Measurements from ENCODE around the gene HRH1.
"Not testable (repeated sequence)": the region's sequence is repeated elsewhere in the genome, so short reads cannot be mapped to it uniquely, and the experiment has no call there.

HRH1 gene, protein sequence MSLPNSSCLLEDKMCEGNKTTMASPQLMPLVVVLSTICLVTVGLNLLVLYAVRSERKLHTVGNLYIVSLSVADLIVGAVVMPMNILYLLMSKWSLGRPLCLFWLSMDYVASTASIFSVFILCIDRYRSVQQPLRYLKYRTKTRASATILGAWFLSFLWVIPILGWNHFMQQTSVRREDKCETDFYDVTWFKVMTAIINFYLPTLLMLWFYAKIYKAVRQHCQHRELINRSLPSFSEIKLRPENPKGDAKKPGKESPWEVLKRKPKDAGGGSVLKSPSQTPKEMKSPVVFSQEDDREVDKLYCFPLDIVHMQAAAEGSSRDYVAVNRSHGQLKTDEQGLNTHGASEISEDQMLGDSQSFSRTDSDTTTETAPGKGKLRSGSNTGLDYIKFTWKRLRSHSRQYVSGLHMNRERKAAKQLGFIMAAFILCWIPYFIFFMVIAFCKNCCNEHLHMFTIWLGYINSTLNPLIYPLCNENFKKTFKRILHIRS

DNA sequence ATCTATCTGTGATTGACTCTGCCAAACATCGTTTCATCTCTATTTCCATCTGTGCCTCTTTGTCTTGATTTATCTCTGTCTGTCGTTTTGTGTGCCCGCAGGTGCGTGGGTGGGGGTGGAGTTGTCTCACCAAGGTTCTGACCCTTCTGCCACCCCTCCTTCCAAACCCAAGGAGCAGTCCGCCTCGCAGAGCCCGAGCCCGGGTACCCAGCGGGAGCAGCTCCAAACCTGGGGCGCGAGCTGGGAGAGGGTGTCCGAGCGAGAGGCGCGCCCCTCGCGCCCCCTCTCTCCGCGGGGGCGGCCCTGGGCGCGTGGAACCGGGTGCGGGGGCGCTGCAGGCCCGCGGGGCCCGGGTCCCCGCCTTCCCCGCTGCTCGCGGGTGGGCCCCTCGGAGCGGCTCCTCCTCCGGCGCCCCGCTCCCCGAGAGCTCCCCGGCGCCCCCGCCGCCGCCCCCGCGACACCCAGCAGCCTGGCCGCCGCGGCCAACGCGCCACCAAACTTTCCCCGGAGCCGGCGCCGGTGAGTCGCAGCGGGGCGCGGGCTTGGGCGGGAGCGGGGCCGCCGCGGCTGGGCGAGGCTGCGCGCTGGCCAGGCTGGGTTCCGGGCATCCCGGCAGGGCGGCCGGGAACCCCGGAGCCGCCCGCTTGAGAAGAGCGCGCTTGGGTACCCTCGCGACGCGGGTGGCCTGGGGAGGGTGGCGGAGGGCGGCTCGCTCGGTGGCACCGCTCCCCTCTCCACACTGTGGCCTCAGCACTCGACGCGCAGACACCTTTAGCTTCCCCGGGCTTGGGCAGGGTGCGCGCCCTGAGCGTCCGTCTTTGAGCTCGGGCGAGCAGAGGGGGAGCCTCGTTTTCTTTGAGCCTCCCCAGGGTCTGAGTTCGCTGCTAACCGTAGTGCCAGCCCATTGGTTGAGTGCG, at the start of gene HRH1:
Gene HRH1 (plus strand): TSS at position 458 of the 917 bp plus-strand sequence. CDS start 104,545 bp downstream, outside the sequence.
- DNase-seq (ENCODE audit: low spot score) (no peak), FAIRE-seq (no peak)

DNA sequence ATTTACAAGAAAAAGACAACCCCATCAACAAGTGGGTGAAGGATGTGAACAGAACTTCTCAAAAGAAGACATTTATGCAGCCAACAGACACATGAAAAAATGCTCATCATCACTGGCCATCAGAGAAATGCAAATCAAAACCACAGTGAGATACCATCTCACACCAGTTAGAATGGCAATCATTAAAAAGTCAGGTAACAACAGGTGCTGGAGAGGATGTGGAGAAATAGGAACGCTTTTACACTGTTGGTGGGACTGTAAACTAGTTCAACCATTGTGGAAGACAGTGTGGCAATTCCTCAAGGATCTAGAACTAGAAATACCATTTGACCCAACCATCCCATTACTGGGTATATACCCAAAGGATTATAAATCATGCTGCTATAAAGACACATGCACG, 41.0 kb upstream of the HRH1 start:
- FAIRE-seq, result not testable (repeated sequence)

DNA sequence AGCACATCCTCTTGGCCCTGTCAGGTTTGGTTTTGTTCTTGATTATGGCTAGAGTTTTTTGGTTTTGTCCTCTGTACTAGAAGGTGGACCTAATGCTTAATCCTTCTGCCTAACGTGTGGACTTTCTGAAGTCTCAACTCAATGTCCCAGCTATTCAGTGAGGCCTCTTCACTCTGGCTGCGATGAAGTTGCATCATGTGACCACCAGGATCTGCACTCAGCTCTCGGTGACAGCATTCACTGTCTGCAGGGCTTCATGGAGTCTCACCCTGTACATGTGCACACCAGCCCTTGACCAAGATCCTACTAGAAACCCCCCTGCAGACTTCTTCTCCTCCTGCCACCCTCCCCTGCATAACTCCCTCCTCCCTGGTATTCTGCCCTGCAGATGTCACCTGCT, 38.7 kb upstream of the HRH1 start:
- FAIRE-seq, result no peak
- no peak for DNase-seq (ENCODE audit: low spot score)

More for the DNA sequence above, 41.0 kb upstream of the HRH1 start:
- DNase-seq (ENCODE audit: low spot score), result not testable (repeated sequence)

DNA sequence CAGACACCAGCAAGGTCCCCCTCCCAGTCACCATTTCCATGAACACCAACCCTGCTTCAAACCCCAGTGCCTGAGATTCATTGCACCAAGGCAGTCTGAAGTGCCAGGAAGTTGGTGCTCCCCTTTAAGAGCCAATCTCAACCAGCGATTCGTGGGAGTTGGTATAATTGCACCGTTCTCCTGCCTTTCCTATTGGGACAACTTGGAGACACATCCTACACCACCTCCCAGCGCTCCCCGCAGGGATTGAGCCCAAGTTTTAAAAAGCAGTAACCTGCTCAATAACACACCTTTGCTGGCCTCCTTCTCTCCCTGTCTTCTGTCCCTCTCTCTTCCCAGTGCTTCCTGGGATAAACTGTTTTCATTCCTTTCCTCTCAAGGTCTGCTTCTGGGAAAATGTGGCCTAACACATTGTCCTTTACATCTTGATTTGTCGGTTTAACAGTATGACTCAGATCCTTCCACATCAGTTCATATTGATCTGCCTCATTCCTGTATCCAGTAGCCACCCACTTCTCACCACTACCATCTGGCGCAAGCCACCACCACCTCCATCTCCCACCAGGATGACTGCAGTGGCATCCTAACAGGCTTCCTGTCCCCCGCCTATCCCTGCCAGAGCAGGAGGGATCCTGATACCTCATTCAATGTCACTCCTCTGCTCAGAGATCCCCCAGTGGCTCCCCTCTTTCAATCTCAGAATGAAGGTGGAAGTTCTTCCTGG, 37.8 kb upstream of the HRH1 start:
- FAIRE-seq (no peak), DNase-seq (ENCODE audit: low spot score) (no peak)

DNA sequence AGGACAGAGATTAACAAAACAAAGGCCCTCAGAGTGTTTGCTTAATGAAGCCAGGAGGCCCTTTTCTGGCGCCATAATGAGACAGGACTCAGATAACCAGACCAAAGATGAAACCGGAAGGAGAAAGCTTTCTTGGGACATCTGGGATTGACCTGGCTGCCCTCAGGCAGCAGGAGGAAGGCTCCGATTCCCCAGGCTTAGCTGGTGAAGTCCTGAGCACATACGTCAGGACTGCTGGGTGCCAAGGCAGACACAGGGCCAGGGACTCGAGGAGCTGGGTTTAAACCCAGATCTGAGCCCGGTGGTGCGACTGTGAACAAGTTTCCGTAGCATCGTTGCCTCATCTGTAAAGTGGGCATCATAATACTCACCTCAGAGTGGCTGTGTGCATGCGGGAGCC, 36.7 kb upstream of the HRH1 start:
- FAIRE-seq, result no peak
- no peak for DNase-seq (ENCODE audit: low spot score)

DNA sequence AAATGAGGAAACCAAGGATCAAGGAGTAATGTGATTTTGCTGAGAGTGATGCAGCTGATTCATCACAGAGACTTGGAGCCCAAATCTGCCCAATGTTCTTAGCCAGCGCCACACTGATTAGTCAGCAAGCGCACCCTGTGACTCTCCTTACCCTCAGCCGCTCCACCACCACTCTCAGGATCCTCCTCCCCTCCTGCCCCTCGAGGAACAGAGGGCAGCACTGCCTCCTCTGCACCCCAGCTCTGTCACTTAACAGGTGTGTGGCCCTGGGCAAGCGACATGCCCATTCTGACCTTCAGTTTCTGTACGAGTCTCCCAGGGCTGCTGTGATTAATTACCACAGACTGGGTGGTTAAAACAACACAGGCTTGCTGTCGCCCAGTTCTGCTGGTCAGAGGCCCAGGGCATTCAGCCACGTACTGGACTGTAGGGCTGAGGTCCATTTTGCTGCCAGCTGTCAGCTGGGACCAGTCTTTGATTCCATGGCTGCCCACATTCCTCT, 36.1 kb upstream of the HRH1 start:
- FAIRE-seq (no peak), DNase-seq (ENCODE audit: low spot score) (peak; percentile 30)

DNA sequence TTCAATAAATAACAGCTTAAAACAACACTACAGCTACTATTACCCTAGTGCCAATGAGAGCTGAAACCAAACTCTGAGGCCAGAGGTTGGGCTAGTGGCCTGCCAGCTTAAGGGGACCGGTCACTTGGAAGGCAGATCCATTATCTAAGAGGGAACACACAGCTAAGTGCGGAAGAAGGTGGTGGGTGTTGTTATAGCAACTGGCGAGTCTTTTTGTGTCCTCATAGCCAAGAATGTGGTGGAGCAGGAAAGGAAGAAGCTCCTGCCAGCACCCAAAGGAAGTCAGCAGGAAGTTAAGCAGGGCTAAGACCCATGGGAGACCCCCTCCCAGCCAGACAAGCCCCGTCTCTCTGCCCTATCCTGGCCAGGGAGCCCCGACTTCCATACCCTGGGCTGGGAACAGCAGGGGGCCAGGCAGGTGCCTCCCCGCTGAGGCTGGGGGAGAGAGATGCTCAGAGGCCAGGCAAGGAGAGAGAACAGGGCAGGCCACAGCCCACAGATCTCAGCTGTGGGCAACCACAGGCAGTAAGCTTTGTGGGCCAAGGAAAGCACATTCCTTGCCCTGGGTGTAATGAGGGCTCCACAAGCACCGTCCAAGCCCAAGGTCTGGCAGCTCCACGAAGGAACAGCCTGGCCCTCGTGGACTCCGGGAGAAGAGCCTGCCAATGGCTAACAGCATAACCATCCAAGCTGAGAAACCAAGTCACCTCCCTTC, 34.0 kb upstream of the HRH1 start:
- DNase-seq (ENCODE audit: low spot score) (no peak), FAIRE-seq (no peak)

DNA sequence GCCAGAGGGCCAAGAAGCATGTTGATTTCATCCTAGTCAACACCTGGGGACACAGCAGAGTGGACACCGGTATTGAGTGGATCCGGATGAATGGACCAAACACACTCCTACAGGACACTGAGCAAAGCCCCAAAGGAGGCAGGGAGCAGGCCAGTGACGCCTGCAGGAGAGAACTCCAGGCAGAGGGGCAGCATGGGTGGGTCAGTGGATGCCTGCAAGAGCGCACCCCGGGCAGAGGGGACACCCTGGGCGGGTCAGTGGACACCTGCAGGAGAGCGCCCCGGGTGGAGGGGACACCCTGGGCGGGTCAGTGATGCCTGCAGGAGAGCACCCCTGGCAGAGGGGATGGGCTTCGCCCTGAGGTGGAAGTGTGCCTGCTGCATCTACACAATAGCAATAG, 27.6 kb upstream of the HRH1 start:
- FAIRE-seq (no peak), DNase-seq (ENCODE audit: low spot score) (no peak)

DNA sequence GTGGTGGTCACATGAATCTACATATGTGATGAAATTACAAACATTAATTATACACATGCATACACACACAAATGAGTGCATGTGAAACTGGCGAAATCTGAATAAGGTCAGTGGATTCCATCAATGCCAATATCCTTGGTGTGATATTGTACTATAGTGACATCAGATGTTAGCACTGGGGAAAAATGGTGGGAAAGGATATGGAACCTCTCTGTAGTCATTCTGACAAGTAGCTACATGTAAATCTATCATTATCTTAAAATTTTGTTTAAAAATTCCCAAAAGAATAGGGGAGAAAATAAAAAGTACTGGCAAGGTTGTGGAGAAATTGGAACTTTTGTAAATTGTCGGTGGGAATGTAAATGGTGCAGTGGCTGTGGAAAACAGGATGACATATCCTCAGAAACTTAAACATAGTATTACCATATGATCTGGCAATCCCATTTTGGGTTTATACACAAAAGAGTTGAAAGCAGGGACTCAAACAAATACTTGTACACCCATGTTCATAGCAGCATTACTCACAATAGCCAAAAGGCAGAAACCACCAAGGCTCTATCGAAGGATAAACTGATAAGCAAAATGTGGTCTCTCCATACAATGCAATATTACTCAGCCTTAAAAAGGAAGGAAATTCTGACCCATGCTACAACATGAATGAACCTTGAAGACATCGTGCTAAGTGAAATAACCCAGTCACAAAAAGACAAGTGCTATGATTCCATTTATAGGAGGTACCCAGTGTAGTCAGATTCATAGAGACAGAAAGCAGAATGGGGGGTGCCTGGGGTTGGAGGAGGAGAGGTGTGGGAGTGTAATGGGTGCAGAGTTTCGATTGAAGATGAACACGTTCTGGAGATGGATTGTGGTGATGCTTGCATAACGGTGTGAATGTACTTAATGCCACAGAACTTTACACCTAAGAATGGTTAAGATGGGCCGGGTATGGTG, 25.3 kb upstream of the HRH1 start:
- no peak for DNase-seq (ENCODE audit: low spot score)
- FAIRE-seq, result no peak

DNA sequence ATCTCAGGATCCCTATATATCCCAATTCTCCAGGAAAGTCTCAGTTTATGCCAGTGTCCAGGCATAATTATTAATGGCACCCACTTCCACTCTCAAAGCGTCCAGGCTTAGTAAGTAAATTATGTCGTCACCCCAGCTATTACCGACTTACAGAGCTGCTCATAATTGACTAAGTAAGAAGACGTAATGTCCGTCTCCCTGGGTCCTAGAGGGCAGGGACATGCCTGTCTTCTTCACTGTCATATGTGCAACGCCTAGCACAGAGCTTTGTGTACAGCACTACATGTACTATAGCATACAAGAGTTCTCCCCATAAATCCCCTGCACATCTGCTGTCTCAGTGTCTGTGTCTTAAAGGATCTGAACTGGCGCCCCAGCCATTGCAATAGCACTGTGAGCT, 23.9 kb upstream of the HRH1 start:
- FAIRE-seq, result no peak

DNA sequence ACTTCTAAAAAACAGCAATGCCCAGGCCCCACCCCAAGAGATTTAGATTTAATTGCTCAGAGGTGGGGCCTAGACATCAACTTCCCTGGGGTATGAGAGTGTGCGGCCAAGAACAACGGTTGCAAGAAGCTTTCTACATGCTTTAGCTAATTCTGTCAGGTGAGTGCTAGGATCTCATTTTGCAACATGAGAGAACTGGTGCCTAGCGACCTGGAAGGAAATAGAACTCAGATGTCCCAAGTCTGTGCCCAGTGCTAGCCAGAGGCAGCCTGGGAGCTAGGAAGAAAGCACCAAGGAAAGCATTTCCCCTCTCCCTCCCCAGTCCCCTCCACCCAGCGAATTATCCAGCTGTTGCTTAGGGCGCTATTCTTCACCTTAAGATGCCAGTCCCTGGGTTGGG, 22.9 kb upstream of the HRH1 start:
- FAIRE-seq (no peak), DNase-seq (ENCODE audit: low spot score) (no peak)

More for the DNA sequence above, 23.9 kb upstream of the HRH1 start:
- DNase-seq (ENCODE audit: low spot score), result no peak

DNA sequence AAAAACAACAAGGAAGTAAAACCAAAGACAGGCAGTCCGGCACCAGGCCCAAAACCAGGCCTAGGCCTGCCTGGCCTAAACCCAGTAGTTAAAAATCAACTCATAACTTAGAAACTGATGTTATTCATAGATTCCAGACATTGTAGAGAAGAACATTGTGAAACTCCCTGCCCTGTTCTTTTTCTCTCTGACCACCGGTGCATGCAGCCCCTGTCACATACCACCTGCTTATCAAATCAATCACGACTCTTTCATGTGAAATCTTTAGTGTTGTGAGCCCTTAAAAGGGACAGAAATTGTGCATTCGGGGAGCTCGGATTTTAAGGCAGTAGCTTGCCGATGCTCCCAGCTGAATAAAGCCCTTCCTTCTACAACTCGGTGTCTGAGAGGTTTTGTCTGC, 22.4 kb upstream of the HRH1 start:
- peak; percentile 54 for FAIRE-seq
- not testable (repeated sequence) for DNase-seq (ENCODE audit: low spot score)

DNA sequence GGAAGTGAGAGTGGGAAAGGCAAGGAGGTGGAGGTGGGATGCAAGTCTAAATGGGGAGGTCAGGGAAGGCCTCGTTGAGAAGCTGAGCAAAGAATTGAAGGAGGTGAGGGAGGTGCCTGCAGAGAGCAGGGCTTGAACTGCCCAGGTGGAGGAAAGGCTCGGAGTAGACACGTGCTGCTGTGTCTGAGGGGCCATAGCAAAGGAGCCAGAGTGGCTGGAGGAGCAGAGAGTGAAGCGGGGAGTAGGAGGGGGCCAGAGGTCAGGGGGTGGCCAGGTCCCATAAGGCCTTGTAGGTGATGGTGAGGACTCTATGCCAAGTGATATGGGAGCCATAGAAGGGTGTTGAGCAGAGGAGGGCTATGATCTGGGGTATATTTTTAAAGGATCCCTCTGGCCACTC, 21.4 kb upstream of the HRH1 start:
- no peak for DNase-seq (ENCODE audit: low spot score)
- FAIRE-seq, result no peak

DNA sequence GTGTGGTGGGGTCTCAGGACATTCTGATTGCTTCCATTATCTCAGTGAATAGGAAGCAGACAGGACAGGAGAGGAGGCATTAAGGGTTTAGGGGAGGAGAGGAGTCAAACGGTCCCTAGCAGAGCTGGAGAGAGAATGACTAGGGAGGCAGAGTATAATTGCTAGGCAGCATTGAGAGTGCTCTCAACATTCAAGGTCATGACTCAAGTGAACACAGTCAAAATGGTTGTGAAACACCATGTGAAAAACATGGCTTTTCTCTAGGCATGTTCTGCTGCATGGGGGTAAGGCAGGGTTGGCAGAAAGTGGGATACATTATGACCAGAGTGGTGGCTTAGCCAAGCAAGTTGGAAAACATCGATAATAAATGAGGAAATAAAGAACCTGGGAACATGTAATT, 19.5 kb upstream of the HRH1 start:
- FAIRE-seq, result no peak
- no peak for DNase-seq (ENCODE audit: low spot score)

DNA sequence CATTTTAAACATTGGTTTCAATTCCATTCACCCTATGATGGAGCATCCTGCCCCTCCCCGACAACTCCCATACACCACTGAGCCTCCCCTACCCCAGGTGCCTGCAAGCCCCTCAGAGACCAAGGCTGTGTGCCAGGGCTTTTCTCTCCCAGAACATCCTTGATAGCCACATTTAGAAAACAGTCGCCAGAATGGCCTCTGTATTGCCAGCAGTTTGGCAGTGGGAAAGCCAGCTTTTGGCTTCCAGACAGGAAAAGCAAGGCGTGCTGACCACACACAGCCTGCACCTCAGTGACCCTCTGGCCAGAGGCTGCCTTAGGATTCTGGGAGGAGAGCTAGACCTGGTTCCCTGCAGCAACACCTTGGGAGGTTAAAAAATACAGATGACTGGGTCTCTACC, 18.2 kb upstream of the HRH1 start:
- no peak for FAIRE-seq

DNA sequence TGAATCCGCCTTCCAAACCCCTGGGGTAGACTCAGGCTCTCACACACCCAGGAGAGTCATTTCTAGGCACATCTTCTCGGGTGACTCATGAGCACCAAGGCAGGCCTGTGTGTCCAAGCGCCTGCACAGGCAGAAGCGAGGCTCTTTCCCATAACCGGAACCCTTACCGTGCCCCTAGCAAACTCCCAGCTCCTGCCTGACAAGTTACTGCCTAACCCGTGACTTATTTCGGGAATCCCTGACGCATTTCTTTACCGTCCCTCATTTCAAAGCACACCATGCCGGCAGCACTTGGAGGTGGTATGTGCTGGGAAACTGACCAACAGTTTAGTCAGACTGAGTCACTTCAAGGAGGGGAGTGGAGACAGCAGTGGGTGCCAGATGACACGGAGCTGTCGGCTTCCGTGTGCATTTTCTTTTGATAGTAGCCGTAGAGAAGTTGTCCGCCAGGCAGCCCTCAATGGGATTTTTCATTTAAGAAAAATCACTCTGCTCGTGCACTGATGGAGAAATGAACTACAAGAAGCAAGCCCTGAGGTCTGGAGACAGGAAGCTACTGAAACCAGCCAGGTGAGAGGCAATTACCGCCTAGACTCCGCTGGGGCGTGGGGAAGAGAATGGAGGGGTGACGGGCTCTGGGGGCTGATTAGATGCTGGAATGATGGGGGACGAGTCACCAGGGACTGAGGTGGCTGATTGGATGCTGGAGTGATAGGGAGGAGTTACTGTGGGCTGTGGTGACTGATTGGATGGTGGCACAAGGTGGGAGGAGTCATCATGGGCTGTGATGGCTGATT, 17.3 kb upstream of the HRH1 start:
- FAIRE-seq (peak; percentile 98), DNase-seq (ENCODE audit: low spot score) (peak; percentile 99)

More for the DNA sequence above, 18.2 kb upstream of the HRH1 start:
- peak; percentile 25 for DNase-seq (ENCODE audit: low spot score)

DNA sequence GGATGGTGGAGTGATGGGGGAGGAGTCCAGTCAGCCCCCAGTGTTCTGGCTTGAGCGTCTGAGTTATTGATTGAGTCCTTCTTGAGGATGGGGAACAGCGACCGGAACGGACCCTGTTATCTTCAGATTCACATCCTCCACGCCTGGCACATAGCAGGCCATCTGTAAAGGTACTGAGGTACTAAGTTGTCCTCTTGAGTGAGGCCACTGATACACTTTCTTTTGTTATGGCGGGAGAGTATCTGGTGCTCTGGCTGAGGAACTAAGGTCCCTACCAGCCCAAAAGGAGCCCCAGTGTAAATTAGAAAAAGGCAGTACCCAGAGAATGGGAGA, 16.7 kb upstream of the HRH1 start:
- FAIRE-seq (no peak), DNase-seq (ENCODE audit: low spot score) (no peak)

DNA sequence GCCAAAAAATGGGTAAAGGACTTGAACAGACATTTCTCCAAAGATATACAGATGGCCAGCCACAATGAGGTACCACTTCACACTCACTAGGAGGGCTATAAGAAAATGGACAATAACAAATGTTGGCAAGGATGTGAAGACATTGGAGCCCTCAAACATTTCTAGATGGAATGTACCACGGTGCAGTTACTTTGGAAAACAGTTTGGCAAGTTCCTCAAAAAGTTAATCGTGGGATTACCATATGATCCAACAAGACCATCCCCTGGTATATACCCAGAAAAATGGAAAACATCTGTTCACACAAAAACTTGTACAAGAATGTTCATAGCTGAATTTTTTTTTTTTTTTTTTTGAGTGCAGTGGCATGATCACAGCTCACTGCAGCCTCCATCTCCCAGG, 15.9 kb upstream of the HRH1 start:
- FAIRE-seq, result no peak
- no peak for DNase-seq (ENCODE audit: low spot score)
